SU-DHL-6 (cell line): ENCODE measurements around the gene RBCK1.

ENCODE experiments used
- CTCF ChIP-seq: fragments of 200-600 bp; sonication (generic); IDR thresholded peaks from one replicate; pipeline ENCODE4 v1.5.1; 2017; ENCODE audit warnings: antibody characterized with exemption, mild to moderate bottlenecking, low read length, moderate library complexity; ENCODE audit not compliant: insufficient read depth, poor library complexity, severe bottlenecking
- EZH2phosphoT487 ChIP-seq: fragments of 200-600 bp; sonication (generic), shearing (Covaris generic); conservative IDR thresholded peaks from 2 replicates; pipeline ENCODE4 v1.6.1; 2018; ENCODE audit warnings: mild to moderate bottlenecking, antibody characterized with exemption, low read length, moderate library complexity, mixed read lengths

- TF ChIP-seq CTCF (no peak), EZH2phosphoT487 (no peak)
Measured at GRCh38 chr20:458776-459175, 50.7 kb downstream of the RBCK1 start.
